Right cardiac atrium (tissue), 5 donors: Measurements from ENCODE around the gene FLRT2. TPM values are rescaled to one million over a fixed set of nuclear protein-coding genes. Genes with fewer than 3 reads are reported as not detected.

Experiments used
- ATAC-seq, 2 donors: fragments of 200-7000 bp; cut with Tn5 transposase; one replicate each; pipeline versions ENCODE4 v1.8.0 to v1.9.1; 2020; ENCODE audit warnings: moderate library complexity in 2 of 2, mild to moderate bottlenecking in 1 of 2
- DNase-seq, 3 donors: peaks; one replicate each; pipeline ENCODE4 v3.0.0-alpha.2; 2020
- H3K27ac ChIP-seq: one replicate; pipeline ENCODE4 v1.5.1; 2013; ENCODE audit warnings: mild to moderate bottlenecking, low read length, control low read depth, moderate library complexity
- H3K27me3 ChIP-seq: one replicate; pipeline ENCODE4 v1.6.1; 2013; ENCODE audit not compliant: control insufficient read depth, insufficient read depth
- H3K4me1 ChIP-seq: one replicate; pipeline ENCODE4 v1.6.1; 2013; ENCODE audit warnings: low read length; ENCODE audit not compliant: control insufficient read depth, insufficient read depth
- H3K4me3 ChIP-seq: one replicate; pipeline ENCODE4 v1.5.1; 2013; ENCODE audit warnings: low read length, control low read depth
- H3K9me3 ChIP-seq: one replicate; pipeline ENCODE4 v1.6.1; 2013; ENCODE audit warnings: low read length; ENCODE audit not compliant: control insufficient read depth
- WGBS: extraction: QIAGEN DNeasy Blood & Tissue Kit; methylation state at CpG from one replicate; pipeline ENCODE4 v1.1.7; 2013; 5-methylcytosine and 5-hydroxymethylcytosine counted together
- intact Hi-C, 4 donors: fragments of 100-400 bp; cut with DNase I; formaldehyde crosslinking; loops; one replicate each; pipeline versions ENCODE4 v1.11.0 to v1.14.0; 2022 to 2023
- polyA plus RNA-seq: library from polyadenylated mRNA; stranded (reverse); fragments of 200-250 nt; gene quantifications from one replicate; pipeline ENCODE4 v1.2.3, GENCODE V29; 2013
- total RNA-seq, 4 donors: library from RNA; stranded (reverse); fragmentation: NEBNext Ultra II Directional; extraction: Animal tissue kit (Norgen Biotek cat#: 25700); gene quantifications; one replicate each; pipeline ENCODE4 v1.2.1, GENCODE V29; 2021
- donor health status: healthy with polysubstance abuse.
- donor health status: DM: no; HTN: yes; CAD: no.
- donor health status: DM: no; HTN: no; CAD: no.
- donor health status: DM: no; HTN: yes; CAD: no; lungs with severe emphysema.
- donor health status: DM: yes; HTN: yes; CAD: no.

FLRT2 gene
- total and polyA plus RNA-seq, 5 donors, result 2.2 to 39.2 (median 13.4) TPM

DNA sequence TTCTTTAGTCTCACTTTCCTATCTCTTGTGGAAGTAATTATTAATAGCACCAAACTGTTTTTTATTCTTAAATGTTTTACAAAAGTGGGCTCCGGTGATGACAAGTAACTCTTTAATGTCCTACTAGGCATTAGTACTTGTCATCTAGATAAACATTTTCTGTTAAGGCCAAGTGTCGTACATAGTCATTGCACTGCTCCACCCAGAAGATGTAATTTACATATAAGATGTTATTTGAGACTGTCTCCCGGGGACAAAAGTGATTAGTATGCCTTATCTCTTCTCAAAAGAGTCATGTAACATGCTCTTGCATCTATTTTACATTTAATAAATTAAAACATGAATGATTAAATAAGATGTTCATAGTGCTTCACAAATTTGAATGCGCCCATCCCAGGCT lies 88.4 kb downstream of the FLRT2 start:
- Histone ChIP-seq H3K27ac (no peak overlapping the region), H3K4me3 (no peak overlapping the region), H3K27me3 (no peaks in the 10 kb centered on the region), H3K4me1 (no peaks in the 10 kb centered on the region), H3K9me3 (no peaks in the 10 kb centered on the region)
- ATAC-seq (no peak), DNase-seq (no peak)
- intact Hi-C loops, result no loop called here
- WGBS, result 85% methylated on average over 4 of the region's 4 CpGs

DNA sequence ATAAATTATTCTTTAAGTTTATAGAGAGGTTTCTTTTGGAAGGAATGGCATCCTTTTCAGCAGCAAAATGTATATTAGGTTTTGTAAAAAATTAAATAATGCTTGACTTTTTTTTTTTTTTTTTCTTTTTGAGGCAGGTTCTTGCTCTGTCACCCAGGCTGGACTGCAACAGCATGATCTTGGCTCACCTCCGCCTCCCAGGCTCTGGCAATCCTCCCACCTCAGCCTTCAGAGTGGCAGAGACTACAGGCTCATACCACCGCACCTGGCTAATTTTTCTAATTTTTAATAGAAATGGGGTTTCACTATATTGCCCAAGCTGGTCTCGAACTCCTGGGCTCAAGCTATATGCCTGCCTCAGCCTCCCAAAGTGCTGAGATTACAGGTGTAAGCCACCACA lies 89.0 kb downstream of the FLRT2 start:
- Histone ChIP-seq H3K27ac (no peak overlapping the region), H3K4me3 (no peak overlapping the region), H3K4me1 (no peaks in the 10 kb centered on the region), H3K9me3 (no peaks in the 10 kb centered on the region), H3K27me3 (no peaks in the 10 kb centered on the region)
- DNase-seq (no peak), ATAC-seq (no peak)
- WGBS, result 97% methylated on average over 3 of the region's 3 CpGs
- intact Hi-C loops, result no loop called here

GRCh38 chr14:85619851-85620250 lies 89.9 kb downstream of the FLRT2 start:
- no peak overlapping the region for H3K4me3 ChIP-seq
- 38% methylated on average over 6 of the region's 6 CpGs for WGBS
- no peaks in the 10 kb centered on the region for H3K27me3 ChIP-seq
- no peaks in the 10 kb centered on the region for H3K9me3 ChIP-seq
- intact Hi-C loops, result no loop called here
- no peak overlapping the region for H3K27ac ChIP-seq
- H3K4me1 ChIP-seq, result no peaks in the 10 kb centered on the region
- DNase-seq, result no peak
- ATAC-seq, result no peak

- no peaks in the 10 kb centered on the region for H3K9me3 ChIP-seq
- no peak overlapping the region for H3K27ac ChIP-seq
- no peaks in the 10 kb centered on the region for H3K27me3 ChIP-seq
- 58% methylated on average over 3 of the region's 3 CpGs for WGBS
- DNase-seq, result no peak
- no peak overlapping the region for H3K4me3 ChIP-seq
- ATAC-seq, result no peak
- intact Hi-C loops, result no loop called here
- no peaks in the 10 kb centered on the region for H3K4me1 ChIP-seq
These were observed 91.0 kb downstream of the FLRT2 start for GRCh38 chr14:85620947-85621346.

DNA sequence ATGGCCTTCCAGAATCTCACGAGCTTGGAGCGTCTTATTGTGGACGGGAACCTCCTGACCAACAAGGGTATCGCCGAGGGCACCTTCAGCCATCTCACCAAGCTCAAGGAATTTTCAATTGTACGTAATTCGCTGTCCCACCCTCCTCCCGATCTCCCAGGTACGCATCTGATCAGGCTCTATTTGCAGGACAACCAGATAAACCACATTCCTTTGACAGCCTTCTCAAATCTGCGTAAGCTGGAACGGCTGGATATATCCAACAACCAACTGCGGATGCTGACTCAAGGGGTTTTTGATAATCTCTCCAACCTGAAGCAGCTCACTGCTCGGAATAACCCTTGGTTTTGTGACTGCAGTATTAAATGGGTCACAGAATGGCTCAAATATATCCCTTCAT lies 92.2 kb downstream of the FLRT2 start:
- ATAC-seq (no peak), DNase-seq (no peak)
- WGBS, result 98% methylated on average over 13 of the region's 13 CpGs
- Histone ChIP-seq H3K27me3 (no peaks in the 10 kb centered on the region), H3K27ac (no peak overlapping the region), H3K4me3 (no peak overlapping the region), H3K4me1 (no peaks in the 10 kb centered on the region), H3K9me3 (no peaks in the 10 kb centered on the region)
- intact Hi-C loops, result no loop called here

DNA sequence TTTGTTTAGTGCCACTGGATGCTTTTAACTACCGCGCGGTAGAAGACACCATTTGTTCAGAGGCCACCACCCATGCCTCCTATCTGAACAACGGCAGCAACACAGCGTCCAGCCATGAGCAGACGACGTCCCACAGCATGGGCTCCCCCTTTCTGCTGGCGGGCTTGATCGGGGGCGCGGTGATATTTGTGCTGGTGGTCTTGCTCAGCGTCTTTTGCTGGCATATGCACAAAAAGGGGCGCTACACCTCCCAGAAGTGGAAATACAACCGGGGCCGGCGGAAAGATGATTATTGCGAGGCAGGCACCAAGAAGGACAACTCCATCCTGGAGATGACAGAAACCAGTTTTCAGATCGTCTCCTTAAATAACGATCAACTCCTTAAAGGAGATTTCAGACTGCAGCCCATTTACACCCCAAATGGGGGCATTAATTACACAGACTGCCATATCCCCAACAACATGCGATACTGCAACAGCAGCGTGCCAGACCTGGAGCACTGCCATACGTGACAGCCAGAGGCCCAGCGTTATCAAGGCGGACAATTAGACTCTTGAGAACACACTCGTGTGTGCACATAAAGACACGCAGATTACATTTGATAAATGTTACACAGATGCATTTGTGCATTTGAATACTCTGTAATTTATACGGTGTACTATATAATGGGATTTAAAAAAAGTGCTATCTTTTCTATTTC lies 93.2 kb downstream of the FLRT2 start:
- WGBS, result 86% methylated on average over 27 of the region's 27 CpGs

GRCh38 chr14:85625925-85626585 lies 96.1 kb downstream of the FLRT2 start:
- no peak overlapping the region for H3K27ac ChIP-seq
- H3K9me3 ChIP-seq, result no peaks in the 10 kb centered on the region
- no peak for ATAC-seq
- no peaks in the 10 kb centered on the region for H3K4me1 ChIP-seq
- H3K27me3 ChIP-seq, result no peaks in the 10 kb centered on the region
- WGBS, result 92% methylated on average over 3 of the region's 3 CpGs
- intact Hi-C loops, result no loop called here
- DNase-seq, result no peak
- no peak overlapping the region for H3K4me3 ChIP-seq

More for the DNA sequence above, 93.2 kb downstream of the FLRT2 start:
- Histone ChIP-seq H3K4me1 (no peaks in the 10 kb centered on the region), H3K9me3 (no peaks in the 10 kb centered on the region), H3K27me3 (no peaks in the 10 kb centered on the region), H3K4me3 (no peak overlapping the region), H3K27ac (no peak overlapping the region)
- ATAC-seq (no peak), DNase-seq (peak in 2 of 3 donors; percentile 44 to 53)
- intact Hi-C loops, result no loop called here

GRCh38 chr14:85634205-85634604 lies 104.3 kb downstream of the FLRT2 start:
- Histone ChIP-seq H3K4me3 (no peak overlapping the region), H3K4me1 (no peaks in the 10 kb centered on the region), H3K27me3 (no peaks in the 10 kb centered on the region), H3K27ac (no peak overlapping the region), H3K9me3 (no peaks in the 10 kb centered on the region)
- ATAC-seq, result no peak
- intact Hi-C loops, result no loop called here
- DNase-seq, result no peak

GRCh38 chr14:85644211-85644610 lies 114.3 kb downstream of the FLRT2 start:
- no peaks in the 10 kb centered on the region for H3K27me3 ChIP-seq
- no peaks in the 10 kb centered on the region for H3K9me3 ChIP-seq
- DNase-seq (no peak), ATAC-seq (no peak)
- H3K4me3 ChIP-seq, result no peak overlapping the region
- intact Hi-C loops, result no loop called here
- WGBS, result 63% methylated on average over 2 of the region's 2 CpGs
- no peaks in the 10 kb centered on the region for H3K4me1 ChIP-seq
- no peak overlapping the region for H3K27ac ChIP-seq

GRCh38 chr14:85653029-85653428 lies 123.1 kb downstream of the FLRT2 start:
- 98% methylated on average over 2 of the region's 2 CpGs for WGBS

DNA sequence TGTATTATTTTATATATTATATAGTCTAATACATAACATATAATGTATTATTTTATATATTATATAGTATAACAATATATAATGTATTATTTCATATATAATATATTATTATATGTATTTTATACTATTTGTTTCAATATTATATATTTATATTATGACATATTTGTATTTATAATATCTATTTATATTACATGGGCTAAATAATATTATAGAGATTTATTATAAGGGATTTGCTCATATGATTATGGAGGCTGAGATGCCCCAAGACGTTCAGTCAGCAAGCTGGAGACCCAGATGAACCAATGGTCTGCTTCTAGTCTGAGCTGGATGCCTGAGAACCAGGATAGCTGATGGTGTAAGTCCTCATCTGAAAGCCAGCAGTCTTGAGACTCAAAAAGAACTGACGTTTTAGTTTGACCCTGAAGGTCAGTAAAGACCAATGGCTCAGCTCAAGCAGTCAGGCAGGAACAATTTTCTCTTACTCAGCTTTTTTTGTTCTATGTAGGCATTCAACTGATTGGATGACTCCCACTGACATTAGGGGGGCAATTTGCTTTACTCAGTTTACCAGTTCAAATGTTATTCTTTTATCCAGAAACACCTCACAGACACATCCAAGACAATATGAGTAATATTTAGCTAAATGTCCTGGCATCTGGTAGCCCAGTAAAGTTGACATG lies 130.4 kb downstream of the FLRT2 start:
- no peak overlapping the region for H3K4me3 ChIP-seq
- H3K9me3 ChIP-seq, result no peaks in the 10 kb centered on the region
- ATAC-seq (no peak), DNase-seq (no peak)
- intact Hi-C loops, result no loop called here
- no peak overlapping the region for H3K27ac ChIP-seq
- H3K27me3 ChIP-seq, result no peaks in the 10 kb centered on the region
- whole genome bisulfite sequencing, result 77% methylated on average over 2 of the region's 2 CpGs
- H3K4me1 ChIP-seq, result no peaks in the 10 kb centered on the region

More at GRCh38 chr14:85653029-85653428, 123.1 kb downstream of the FLRT2 start:
- intact Hi-C loops, result no loop called here
- Histone ChIP-seq H3K4me3 (no peak overlapping the region), H3K27me3 (no peaks in the 10 kb centered on the region), H3K4me1 (no peaks in the 10 kb centered on the region), H3K27ac (no peak overlapping the region), H3K9me3 (no peaks in the 10 kb centered on the region)
- DNase-seq (no peak), ATAC-seq (no peak)
